ENCODE measurements around the gene C2orf72.
"Not testable (repeated sequence)": the region's sequence is repeated elsewhere in the genome, so short reads cannot be mapped to it uniquely, and the experiment has no call there.

The C2orf72 gene

DNA sequence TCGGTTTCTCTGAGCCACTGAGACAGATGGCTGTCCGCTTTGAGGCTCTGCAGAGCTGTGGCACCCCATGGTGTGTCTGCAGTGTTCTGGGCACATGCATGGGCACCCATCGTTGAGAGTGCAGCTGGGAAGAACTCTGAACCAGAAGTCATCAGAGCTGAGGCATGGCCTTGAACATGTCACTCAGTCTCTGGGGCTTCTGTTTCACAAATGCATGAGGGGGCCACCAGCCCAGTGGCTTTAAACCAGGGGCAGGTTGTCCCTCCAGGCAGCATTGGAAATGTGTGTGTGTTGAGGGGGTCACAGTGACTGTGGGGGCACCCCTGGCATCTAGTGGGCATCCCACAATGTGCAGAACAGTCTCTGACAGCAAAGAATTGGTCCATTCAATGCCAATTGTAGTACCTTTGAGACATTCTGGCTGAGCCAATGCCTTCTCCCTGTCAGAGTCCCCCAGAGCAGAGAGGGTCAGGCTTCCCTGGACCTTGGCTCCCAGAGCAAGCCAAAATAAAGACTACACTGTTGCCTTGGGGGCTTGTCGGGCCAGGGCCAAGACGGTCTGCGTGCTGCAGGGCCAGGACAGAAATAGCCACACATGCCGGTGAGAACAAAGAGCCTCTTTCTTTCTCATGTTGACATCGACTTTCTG is 10.1 kb downstream of the C2orf72 start:
- no peak for DNase-seq

DNA sequence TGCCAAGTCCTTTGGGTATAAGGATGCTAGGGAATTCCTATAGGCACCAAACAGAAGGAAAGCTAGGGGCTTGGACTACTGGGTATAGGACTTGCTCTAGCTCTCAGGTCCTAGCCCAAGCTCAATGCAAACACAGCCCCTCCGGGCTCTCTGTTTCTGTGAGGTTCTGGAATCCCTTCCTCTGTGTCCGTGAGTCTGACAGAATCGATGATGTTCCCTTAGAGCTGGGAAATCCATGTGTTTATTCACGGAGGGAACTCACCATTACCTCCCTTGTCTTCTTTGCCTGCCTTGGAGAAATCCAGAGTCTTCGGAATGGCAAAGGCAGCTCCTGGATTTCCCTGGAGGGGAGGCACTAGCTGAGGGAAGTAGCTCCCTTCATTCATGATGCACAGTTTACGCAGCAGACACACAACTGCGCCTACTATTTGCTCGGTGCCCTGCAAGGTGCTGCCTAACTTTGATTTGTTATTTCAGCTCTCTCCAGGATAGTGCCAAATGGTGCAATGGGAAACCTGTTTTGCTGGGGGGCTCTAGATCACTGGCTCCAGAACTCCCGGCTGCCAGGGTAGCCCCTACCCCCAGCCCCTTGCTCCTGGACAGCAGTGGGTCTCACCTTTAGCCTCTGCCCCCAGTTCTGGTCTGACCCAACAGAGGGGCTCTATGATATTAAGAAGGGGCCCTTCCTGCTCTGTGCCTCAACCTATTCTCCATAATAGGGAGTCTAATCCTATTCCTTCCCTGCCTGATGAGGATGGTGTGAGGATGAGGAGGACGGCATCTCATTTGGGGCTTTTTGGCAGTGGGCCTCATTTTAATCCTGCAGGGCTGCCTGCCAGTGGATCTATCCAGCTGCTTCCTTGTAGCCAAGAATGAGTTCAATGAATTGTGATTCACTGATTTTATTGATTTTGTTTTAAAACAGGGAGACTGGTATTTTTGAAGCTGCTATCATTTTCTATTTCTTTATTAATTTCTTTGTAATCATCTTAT is 10.9 kb downstream of the C2orf72 start:
- no peak for DNase-seq

DNA sequence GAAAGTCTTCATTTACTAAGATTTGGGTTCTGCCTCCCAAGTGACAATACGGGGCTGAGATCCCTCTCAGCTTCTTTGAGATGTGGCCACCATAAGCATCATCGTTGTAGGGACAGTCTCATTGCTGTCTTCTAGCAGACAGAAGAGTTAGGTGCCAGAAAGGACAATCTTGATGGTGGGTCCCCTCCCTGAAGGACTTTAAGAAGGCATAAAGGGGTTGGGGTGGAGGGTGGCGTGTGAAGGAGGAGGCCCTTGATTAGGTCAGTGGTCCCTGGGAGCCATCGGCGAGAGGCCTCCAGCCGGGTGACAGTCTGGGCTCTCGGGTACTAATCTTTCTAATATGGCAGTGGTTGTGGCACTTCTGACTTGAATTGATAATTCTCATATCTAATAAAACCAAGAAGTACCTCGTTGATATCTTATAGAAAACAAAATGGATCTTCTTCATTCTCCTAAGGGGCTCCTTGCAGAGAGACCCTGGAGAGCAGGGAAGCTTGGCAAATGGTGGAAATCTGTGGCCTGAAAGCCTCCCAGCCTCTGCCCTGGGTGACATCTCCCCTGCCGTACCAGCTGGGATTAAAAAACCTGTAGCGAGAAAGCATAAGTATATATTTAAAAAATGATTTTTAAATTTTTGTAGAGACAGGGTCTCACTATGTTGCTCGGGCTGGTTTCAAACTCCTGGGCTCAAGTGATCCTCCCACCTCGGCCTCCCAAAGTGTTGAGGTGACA is 12.1 kb downstream of the C2orf72 start:
- DNase-seq = no peak

DNA sequence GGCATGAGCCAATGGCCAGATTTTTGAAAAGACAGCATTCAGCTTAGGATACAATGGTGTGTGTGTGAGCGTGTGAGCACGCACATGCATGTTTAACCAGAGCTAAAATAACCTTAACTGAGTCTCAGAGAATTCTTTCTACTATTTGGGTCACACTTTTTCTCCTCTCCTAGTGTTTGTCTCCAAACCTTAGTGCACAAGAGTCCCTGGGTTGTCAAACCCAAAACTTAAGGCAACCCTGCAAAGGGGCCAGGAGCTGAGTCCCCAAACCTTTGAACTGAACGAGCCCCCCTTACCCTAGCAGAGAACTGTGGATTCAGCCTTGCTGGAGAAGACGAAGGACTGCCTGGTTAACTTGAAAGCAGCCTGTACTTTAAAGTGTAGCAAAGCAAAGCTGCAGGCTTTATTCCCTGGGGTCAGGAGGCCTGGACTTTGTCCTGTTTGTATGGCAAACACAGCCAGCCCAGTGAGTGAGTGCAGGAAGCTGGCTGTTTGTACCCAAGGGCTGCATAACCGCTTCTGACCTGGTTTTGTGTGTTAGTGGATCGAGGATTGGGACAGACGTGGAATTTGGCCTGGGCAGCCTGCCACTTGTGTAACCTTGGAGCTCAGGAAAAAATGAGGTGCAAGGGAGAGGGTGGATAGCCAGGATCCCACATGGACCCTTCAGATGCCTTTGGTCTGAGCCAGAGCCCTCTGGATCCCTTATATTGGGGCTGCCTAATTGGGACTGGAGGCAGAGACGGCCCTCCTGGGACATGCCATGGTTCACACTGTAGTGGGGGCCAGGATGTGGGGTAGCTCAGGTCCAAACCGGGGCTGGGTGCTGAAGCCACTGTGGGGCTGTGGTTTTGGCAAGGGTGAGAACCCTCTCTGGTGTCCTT is 12.9 kb downstream of the C2orf72 start:
- no peak for DNase-seq

DNA sequence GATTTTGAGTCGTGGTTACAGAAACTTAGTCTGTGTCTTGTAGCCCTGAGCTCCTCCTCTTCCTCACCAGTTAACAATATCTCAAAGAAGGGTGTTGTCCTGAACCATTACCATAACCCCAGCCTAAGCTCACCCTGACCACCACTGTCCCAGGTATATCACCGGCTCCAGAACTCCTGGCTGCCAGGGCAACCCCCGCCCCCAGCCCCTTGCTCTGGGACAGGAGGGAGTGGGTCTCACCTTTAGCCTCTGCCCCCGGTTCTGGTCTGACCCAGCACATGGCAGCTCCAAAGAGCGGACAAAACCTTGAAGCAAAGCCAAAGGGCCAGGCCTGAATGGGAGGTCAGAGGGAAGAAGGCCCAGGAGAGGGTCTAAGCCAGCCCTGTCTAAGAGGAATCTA is 13.8 kb downstream of the C2orf72 start:
- DNase-seq = no peak

DNA sequence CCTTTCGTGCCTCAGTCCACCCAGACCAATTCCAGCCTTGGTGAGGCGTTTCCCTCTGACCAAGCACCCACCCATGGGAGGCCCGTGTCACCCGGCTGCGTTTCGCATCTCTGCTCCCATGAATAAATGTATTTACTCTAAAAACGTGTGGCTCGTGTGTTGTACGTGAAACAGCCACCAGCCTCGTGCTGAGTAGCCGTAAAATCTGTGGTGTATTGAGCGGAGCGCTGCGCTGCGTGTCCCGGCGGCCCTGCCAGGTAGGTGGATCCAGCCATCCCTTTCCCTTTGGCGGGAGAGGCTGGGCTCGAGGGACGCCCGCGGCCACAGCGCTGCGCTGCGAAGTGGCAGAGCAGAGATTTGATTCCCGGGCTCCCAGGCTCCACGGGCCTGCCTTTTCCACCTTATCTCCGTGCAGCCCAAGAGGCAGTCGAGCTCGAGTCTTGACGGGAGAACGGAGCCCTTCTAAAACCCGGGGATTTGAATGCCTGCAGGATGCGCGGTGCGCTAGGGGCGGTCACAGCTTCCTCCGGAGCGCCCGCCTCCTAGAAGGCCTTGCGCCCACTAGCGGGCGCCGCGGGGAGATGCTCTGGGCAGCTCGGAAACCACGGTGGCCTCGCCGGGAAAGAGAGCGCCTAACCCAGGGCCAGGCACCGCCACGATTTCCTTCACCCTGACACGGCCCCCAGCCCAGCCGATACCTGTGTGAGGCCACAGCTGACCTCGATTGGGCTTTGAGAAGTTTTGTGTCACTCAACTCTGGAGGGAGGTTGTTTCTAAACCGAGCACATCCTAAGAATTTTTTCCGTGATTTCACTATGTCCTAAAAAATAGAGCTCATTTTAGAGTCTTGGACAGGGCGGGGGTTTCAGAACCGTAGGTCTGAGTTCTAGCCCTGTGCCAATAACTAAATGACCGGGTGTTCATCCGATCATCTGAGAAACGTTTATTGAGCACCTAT is 15.4 kb downstream of the C2orf72 start:
- DNase-seq = peak; percentile 64 to 83

DNA sequence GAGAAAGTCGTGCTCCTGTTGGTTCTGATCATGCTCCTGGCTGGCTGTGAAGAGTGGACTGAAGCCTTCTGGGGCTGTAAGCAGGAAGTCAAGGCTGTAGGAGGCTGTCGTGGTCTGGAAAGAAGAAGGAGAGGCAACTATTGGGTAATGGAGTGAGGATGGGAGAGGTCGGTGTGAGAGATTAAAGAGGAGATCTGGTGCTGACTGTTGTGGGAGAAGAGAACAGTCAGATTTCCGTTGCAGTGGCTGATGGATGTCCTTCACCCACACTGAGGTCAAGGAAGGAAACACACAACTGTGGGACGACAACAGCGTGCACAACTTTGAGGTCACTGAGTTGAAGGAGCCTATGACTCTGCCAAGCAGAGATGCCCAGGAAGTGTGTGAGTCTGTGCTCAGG is 16.5 kb downstream of the C2orf72 start:
- peak; percentile 7 to 18 for DNase-seq

DNA sequence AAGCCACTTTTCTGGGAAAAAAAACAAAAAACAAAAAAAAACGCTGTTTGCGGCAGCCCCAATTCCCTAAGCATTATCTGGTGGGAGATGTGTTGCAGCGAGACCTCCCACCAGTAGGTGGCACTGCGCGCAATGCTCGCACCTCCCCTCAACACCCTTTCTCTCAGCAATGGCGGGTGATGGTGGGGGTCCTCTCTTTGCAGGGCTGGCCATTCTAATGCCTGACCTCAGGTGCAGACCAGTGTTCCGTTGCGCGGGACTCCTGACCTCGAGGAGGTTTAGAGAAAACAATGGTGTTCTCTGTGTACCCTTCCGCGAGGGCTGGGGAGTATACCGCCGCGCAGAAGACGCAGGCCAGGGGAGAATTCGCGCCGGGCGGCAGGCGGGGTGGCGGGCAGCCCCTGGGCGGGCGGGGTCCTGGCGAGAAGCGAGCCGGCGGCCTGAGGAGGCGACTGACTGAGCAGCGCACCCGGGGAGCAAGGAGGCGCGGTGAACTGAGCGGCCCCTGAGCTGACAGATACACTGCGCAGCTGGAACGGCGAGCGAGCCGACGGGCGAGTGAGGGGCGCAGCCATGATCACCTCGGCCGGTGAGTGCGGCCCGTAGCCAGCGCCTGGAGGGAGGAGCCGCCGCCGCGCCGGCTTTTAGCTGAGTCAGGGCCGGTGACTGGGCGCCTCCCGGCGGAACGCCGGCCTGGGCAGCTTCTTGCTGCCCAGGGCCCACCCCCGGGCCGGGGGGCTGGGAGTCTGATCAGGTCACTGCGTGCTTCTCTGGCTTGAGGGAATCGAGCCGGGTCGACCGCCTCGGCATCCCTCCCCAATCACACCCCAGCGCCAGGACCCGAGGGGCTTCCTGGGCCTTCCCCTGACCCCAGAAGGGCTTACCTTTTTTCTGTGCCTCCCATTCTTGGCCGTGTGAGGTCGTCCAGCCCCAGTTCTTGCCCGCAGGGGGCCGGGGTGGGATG is 19.4 kb downstream of the C2orf72 start, which contains the start of gene PSMD1:
PSMD1 (plus strand) TSS at position 415 of the 964 bp plus-strand sequence; CDS start at position 574, 159 bp downstream.
- peak; percentile 84 to 98 for DNase-seq

DNA sequence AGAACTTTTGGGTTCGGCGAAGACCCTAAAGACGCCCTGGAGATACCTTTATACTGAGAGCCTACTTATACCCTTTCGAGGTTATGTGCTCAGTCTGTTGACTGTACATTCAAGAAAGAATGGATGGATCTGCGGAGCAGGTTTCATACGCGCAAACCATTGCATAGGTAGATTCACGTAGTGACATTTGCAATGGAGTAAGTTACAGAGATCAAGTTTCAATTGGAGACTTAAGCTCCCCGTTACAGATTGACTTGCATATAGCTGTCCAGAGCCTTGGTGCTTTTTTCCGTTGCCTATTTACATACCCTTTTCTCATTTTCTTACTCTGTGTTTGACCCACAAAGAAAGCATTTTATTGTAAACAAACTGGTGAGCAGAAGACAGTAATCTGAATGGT is 20.3 kb downstream of the C2orf72 start:
- no peak for DNase-seq

DNA sequence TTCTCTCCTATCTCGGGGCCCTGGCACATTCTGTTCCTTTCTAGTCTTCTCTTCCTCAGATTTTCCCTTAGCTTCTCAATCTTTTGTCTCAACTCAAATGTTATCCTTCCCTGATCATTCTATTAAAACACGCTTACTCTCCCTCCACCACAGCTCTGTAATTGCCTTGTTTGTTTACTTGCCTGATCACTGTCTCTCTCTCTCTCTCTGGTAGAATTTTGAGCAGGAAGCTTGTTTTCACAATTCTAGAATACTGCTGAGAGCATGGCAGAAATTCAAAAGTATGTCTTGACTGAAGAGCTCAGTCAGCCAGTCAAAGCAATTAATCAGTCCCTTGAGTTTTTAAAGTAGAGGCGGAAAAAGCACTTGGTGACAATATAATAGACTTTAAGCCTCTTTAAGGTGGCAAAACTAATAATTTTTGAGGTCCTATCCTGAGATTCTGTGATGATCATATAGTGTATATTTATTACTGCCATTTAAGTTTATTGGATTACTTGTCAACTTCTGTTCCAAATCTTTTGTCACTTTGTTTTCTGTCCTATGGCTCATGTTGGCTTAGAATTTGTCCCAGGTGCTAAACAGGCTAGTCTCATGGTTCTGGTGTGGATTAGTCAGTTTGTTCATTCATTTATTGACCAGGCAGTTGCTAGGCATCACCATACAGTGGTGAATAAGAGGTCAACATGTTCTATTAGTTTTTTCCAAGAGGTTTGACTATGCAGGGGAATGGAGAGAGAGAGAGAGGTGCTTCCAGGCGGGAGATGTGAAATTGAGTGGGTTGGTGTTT is 21.6 kb downstream of the C2orf72 start:
- no peak for DNase-seq

DNA sequence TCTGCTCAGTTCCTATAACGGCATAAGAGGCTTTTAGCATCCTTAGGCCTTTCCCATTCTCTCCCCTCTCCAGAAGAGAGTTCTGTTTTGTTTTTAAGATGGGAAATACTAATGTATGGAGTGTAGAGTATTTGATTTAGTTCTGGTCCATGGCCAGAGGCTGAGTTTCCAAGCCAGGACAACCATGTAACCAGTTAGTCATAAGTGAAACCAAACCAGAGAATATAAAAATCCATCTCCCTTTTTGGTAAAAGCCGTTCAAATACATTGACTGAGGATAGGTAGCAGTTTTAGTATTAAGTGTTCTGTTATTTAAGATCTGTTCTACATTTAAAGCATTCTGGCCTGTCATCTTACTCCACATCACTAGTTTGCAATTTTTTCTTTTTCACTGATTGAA is 22.4 kb downstream of the C2orf72 start:
- DNase-seq = no peak

DNA sequence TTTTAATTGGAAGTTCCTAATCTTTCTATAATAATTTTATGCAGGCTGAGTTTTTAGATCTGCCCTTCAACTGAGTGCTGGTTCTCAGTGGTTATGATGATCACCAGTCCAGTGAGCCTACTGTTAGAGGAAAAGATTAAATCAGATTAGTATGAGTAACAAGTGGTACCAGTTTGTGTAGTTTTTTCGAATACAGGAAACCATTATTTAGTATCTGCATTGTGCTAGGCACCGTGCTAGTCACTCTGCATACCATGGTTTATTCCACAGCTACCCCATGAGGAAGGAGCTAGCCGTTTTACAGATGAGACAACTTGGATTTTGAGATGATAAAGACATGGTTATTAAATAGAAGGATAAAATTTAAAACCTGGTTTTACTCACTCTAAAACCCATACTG is 25.5 kb downstream of the C2orf72 start:
- no peak for DNase-seq

DNA sequence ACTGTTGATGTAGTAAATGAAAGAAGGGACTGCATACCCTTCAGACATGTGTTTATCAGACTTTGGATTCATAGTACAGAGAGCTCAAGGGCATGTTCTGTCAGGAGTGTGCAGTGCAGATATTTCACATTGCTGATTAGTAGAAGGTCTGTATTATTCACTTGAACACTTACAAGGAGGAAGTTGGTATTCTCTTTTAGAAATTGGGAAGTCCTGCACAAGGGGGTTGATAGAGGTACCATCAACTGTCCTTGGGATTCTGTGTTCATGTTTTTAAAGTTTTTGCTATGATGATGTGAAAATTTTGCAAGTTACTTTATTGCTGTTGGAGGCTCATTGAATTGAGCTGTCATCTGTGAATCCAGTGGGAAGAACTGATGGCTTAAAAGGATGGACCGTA is 26.0 kb downstream of the C2orf72 start:
- DNase-seq = peak; percentile 12 to 27

DNA sequence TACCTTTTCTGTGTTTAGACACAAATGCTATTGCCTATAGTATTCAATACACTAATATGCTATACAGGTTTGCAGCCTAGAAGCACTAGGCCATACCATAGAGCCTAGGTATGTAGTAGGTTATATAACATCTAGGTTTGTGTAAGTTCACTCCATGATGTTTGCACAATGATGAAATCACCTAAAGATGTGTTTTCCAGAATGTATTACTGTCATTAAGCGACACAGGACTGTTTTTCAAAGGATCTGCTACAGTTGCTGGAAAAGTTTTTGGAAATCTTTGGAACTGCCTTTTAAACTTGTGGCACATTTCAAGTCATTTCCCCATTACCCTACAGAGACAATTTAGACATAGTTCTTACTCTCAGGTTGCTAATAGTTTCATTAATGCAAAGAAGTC is 28.6 kb downstream of the C2orf72 start:
- no peak for DNase-seq

DNA sequence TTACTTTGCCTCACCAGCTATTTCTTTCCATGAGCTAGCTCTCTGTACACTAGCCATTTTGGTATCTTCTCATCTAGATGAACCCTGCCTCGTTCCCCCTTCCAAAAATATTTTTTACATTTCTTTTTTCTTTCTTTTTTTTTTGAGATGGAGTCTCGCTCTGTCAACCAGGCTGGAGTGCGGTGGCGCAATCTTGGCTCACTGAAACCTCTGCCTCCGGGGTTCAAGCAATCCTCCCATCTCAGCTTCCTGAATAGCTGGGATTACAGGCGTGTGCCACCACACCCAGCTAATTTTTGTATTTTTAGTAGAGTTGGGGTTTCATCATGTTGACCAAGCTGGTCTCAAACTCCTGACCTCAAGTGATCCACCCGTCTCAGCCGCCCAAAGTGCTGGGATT is 30.2 kb downstream of the C2orf72 start:
- DNase-seq = not testable (repeated sequence)

DNA sequence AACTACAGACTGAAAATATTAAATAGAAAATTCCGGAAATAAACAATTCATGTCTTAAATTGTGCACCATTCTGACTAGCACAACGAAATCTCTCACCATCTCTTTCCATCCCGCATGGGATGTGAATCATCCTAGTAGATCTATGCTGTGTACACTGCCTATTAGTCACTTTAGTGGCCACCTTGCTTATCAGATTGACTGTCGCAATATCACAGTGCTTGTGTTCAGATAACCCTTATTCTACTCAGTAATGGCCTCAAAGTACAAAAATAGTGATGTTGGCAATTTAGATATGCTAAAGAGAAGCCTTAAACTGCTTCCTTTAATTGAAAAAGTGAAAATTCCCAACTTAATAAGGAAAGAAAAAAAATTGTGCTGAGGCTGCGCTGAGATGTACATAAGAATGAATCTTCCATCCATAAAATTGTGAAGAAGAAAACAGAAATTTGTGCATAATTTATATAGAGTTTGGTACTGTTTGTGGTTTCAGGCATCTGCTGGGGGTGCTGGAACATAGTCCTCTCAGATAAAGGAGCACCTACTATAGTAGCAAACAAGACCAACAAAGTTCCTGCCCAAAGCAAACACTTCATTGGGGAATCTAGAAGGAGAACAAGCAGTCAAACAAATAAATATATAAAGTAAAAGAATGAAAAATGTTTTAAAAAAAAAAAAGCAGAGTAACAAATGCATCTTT is 31.4 kb downstream of the C2orf72 start:
- DNase-seq = no peak

DNA sequence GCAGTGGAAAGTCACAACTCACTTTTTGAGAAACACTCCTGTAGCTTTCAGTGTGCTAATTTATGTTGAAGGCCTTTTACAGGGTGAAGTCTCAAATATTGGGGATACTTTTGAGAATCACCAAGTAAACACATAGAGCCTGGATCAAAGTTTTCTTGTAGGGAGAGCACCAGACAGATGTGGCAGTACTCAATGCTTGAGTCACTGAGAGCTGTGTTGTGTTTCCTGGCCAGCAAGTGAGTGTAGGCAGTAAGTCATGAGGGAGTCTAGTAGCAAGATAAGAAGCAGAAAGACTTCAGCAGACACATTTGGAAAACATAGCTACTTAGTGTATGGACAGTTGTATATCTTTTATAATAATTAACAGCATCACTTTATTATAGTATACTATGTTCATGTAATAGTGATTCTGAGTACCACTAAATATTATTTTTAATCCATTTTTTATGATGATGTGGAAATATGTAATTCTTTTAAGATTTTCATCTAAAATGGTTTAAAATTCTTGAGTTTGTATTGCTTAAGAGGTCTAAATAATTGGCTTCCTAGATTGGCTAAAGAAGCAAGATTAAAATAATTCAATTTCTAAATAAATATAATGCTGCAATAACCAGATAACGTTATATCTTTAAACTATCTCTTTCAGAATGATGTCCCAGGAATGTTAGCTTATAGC is 32.2 kb downstream of the C2orf72 start:
- no peak for DNase-seq

DNA sequence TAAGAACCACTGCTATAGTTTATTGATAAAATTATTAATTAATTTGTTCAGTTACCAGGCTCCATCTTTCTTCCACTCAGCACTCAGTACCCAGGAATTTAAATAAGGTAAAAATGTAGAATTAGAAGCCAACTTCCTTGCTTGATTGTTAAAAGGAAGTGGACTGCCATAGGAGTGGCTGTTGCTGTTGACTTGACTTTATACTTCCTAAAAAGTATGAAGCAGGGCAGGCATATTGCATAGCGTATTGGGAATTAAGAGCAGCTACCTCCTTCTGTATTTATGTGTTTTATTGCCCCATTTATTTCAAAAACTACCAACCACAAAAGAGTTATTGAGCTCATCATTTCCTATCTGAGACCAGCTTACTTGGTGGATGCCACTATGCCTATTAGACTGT is 47.2 kb downstream of the C2orf72 start:
- peak; percentile 39 to 43 for DNase-seq

All from inflammatory macrophage treated with lipopolysaccharide for 1 hour (primary cell).